ENCODE data around the gene KMT2C.

Gene KMT2C

GRCh38 chr7:152128741-152129461, 306.9 kb downstream of the KMT2C start:
- TF ChIP-seq TSHZ2 (CRISPR knock-in tag; IDR thresholded peaks at IDR 0.05) (no peak), TCF4 (CRISPR knock-in tag; IDR thresholded peaks at IDR 0.05; ENCODE audit: borderline replicate concordance) (no peak), ZC3H10 (CRISPR knock-in tag; IDR thresholded peaks at IDR 0.05) (no peak), ZNF70 (CRISPR knock-in tag; IDR thresholded peaks at IDR 0.05) (no peak), CSDC2 (CRISPR knock-in tag; IDR thresholded peaks at IDR 0.05) (no peak), PPARA (CRISPR knock-in tag; IDR thresholded peaks at IDR 0.05; ENCODE audit: borderline replicate concordance) (no peak), BACH2 (CRISPR knock-in tag; IDR thresholded peaks at IDR 0.05; ENCODE audit: borderline replicate concordance) (no peak), OSR1 (CRISPR knock-in tag; IDR thresholded peaks at IDR 0.05) (no peak), ISL1 (CRISPR knock-in tag; IDR thresholded peaks at IDR 0.05) (no peak), ZFP3 (CRISPR knock-in tag; IDR thresholded peaks at IDR 0.05) (no peak), POU6F1 (CRISPR knock-in tag; IDR thresholded peaks at IDR 0.05; ENCODE audit: borderline replicate concordance, low read depth) (no peak), ESRRG (CRISPR knock-in tag; IDR thresholded peaks at IDR 0.05) (no peak), ARNTL (CRISPR knock-in tag; IDR thresholded peaks at IDR 0.05; ENCODE audit: borderline replicate concordance, low read depth) (no peak)
- ATAC-seq, result no peak

GRCh38 chr7:152128252-152128651, 307.6 kb downstream of the KMT2C start:
- ATAC-seq, result no peak

More at GRCh38 chr7:152128252-152128651, 307.6 kb downstream of the KMT2C start:
- TF ChIP-seq ZNF8 (CRISPR knock-in tag; IDR thresholded peaks at IDR 0.05), result no peak
- no peak for TF ChIP-seq OSR1 (CRISPR knock-in tag; IDR thresholded peaks at IDR 0.05)
- TF ChIP-seq PATZ1 (CRISPR knock-in tag; IDR thresholded peaks at IDR 0.05; ENCODE audit: borderline replicate concordance), result no peak
- no peak for TF ChIP-seq ISL1 (CRISPR knock-in tag; IDR thresholded peaks at IDR 0.05)
- TF ChIP-seq ARNTL (CRISPR knock-in tag; IDR thresholded peaks at IDR 0.05; ENCODE audit: borderline replicate concordance, low read depth), result no peak
- TF ChIP-seq CSDC2 (CRISPR knock-in tag; IDR thresholded peaks at IDR 0.05), result no peak
- TF ChIP-seq ZFP3 (CRISPR knock-in tag; IDR thresholded peaks at IDR 0.05), result no peak
- no peak for TF ChIP-seq ZNF70 (CRISPR knock-in tag; IDR thresholded peaks at IDR 0.05)
- TF ChIP-seq TCF4 (CRISPR knock-in tag; IDR thresholded peaks at IDR 0.05; ENCODE audit: borderline replicate concordance), result no peak
- TF ChIP-seq BACH2 (CRISPR knock-in tag; IDR thresholded peaks at IDR 0.05; ENCODE audit: borderline replicate concordance), result no peak
- no peak for TF ChIP-seq ESRRG (CRISPR knock-in tag; IDR thresholded peaks at IDR 0.05)
- no peak for TF ChIP-seq TOX (CRISPR knock-in tag; IDR thresholded peaks at IDR 0.05; ENCODE audit: borderline replicate concordance)
- no peak for TF ChIP-seq PPARA (CRISPR knock-in tag; IDR thresholded peaks at IDR 0.05; ENCODE audit: borderline replicate concordance)
- no peak for TF ChIP-seq RARB (CRISPR knock-in tag; IDR thresholded peaks at IDR 0.05)
- TF ChIP-seq POU6F1 (CRISPR knock-in tag; IDR thresholded peaks at IDR 0.05; ENCODE audit: borderline replicate concordance, low read depth), result no peak
- no peak for TF ChIP-seq GLIS3 (CRISPR knock-in tag; IDR thresholded peaks at IDR 0.05)
- TF ChIP-seq ZFP30 (CRISPR knock-in tag; IDR thresholded peaks at IDR 0.05), result no peak
- TF ChIP-seq ZNF565 (CRISPR knock-in tag; conservative IDR thresholded peaks at IDR 0.05; ENCODE audit: low read depth), result no peak
- no peak for TF ChIP-seq SNAI2 (CRISPR knock-in tag; IDR thresholded peaks at IDR 0.05)
